GM12878 (cell line): Measurements from ENCODE around the gene TPPP3. TPM values are rescaled to one million over a fixed set of nuclear protein-coding genes. Genes with fewer than 3 reads are reported as not detected.

Experiments used
- BCL11A ChIP-seq: IDR thresholded peaks from 2 replicates; pipeline ENCODE4 v1.6.1; 2011; ENCODE audit warnings: low read depth, low read length
- HCFC1 ChIP-seq: fragments of 150-350 bp; IDR thresholded peaks from 2 replicates; pipeline ENCODE4 v1.6.1; 2014; ENCODE audit warnings: low read length
- MEF2B ChIP-seq: fragments of 450-650 bp; IDR thresholded peaks from 2 replicates; pipeline ENCODE4 v1.6.1; 2018; ENCODE audit warnings: mild to moderate bottlenecking, moderate library complexity; ENCODE audit not compliant: partially characterized antibody, poor library complexity, severe bottlenecking
- ZNF207 ChIP-seq: fragments of 450-650 bp; IDR thresholded peaks from 2 replicates; pipeline ENCODE4 v1.6.1; 2014; ENCODE audit warnings: antibody characterized with exemption, mild to moderate bottlenecking, borderline replicate concordance
- polyA plus RNA-seq, 11 experiments: library from polyadenylated mRNA; depleted of rRNA in 4 of 11; unstranded in 6 of 11; stranded (reverse) in 5 of 11; fragments of >200 nt; fragmentation: Nextera tagmentation in 4 of 11; fragmentation: Illumina TruSeq in 1 of 11; extraction: Ambion mirVana in 4 of 11; extraction: Trizol in 1 of 11; gene quantifications; 1 replicate in 1 of 11; 2 replicates in 10 of 11; pipeline versions ENCODE4 v1.2.1 to v1.2.3, GENCODE V29; 2011 to 2016; ENCODE audit warnings: inconsistent platforms in 2 of 11, missing spikeins in 2 of 11, low read depth in 1 of 11
- total RNA-seq, 4 experiments: library from RNA; depleted of rRNA in 3 of 4; stranded (reverse); fragments of >200 nt in 3 of 4; fragmentation: Illumina TruSeq in 1 of 4; extraction: Trizol in 1 of 4; gene quantifications; 2 replicates each; pipeline versions ENCODE4 v1.2.1 to v1.2.3, GENCODE V29; 2013 to 2021
- TF ChIP-seq, protein P1 (sequence below), 3 experiments: IDR thresholded peaks in 2 of 3; conservative IDR thresholded peaks in 1 of 3; 2 replicates each; pipeline ENCODE4 v1.5.1; 2011; ENCODE audit warnings: low read depth in 3 of 3, low read length in 3 of 3, mild to moderate bottlenecking in 3 of 3, control low read depth in 2 of 3, moderate library complexity in 2 of 3, inconsistent platforms in 1 of 3, mixed read lengths in 1 of 3; ENCODE audit not compliant: control insufficient read depth in 2 of 3, insufficient read depth in 1 of 3; ENCODE audit errors: extremely low read depth in 1 of 3
- TF ChIP-seq, protein P2 (sequence below): fragments of 450-650 bp; IDR thresholded peaks from 2 replicates; pipeline ENCODE4 v1.6.1; 2016; ENCODE audit warnings: mild to moderate bottlenecking
- TF ChIP-seq, protein P3 (sequence below): IDR thresholded peaks from 2 replicates; pipeline ENCODE4 v1.6.1; 2011; ENCODE audit warnings: borderline replicate concordance, low read depth, mild to moderate bottlenecking, moderate library complexity, mixed read lengths, low read length; ENCODE audit not compliant: insufficient read depth; ENCODE audit errors: extremely low read length
- TF ChIP-seq, protein P4 (sequence below): IDR thresholded peaks from 2 replicates; pipeline ENCODE4 v1.6.1; 2012; ENCODE audit warnings: low read depth, low read length, improper control_type of control experiment
- TF ChIP-seq, protein P5 (sequence below): fragments of 450-650 bp; IDR thresholded peaks from 2 replicates; pipeline ENCODE4 v1.6.1; 2017; ENCODE audit warnings: borderline replicate concordance
- TF ChIP-seq, protein P6 (sequence below): fragments of 450-650 bp; IDR thresholded peaks from 2 replicates; pipeline ENCODE4 v1.6.1; 2017; ENCODE audit warnings: low read depth, mild to moderate bottlenecking, moderate library complexity

Gene TPPP3
- total and polyA plus RNA-seq, 10 of the 15 experiments (the other 5 are each of a cell fraction or from before 2014, with no cell fraction given) = 0.14 TPM; not detected in 9

DNA sequence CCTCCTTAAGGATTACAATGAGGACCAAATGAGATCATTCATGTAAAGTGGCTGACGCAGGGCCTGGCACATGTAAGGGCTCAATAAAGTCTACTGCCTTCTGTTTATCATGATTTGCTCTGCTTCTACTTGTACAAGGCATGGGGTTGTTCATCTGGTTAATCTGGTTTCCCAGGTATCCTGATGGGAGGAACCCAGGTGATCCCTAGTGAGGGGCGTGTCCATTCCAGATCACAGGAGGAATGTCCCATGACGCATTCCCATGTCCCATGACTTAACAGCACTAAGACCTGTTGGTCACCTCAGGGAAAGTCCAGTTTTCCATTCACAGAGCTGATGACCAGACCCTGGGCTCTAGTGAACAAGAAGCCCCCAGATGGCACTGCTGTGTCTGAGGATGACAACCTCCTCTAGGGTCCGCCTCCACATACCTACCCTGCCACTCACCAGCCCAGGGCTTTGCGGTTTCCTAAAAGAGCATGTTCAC is 11.5 kb upstream of the TPPP3 start (continued):
- TF ChIP-seq BCL11A = no peak
- TF ChIP-seq, protein P1, sequence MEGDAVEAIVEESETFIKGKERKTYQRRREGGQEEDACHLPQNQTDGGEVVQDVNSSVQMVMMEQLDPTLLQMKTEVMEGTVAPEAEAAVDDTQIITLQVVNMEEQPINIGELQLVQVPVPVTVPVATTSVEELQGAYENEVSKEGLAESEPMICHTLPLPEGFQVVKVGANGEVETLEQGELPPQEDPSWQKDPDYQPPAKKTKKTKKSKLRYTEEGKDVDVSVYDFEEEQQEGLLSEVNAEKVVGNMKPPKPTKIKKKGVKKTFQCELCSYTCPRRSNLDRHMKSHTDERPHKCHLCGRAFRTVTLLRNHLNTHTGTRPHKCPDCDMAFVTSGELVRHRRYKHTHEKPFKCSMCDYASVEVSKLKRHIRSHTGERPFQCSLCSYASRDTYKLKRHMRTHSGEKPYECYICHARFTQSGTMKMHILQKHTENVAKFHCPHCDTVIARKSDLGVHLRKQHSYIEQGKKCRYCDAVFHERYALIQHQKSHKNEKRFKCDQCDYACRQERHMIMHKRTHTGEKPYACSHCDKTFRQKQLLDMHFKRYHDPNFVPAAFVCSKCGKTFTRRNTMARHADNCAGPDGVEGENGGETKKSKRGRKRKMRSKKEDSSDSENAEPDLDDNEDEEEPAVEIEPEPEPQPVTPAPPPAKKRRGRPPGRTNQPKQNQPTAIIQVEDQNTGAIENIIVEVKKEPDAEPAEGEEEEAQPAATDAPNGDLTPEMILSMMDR (IDR thresholded peaks at IDR 0.05 in 2 of 3, conservative IDR thresholded peaks at IDR 0.05 in 1 of 3; ENCODE audit: control insufficient read depth in 2 of 3, extremely low read depth in 1 of 3, insufficient read depth in 1 of 3, low read depth in 3 of 3, low read length in 3 of 3) = no peak
- TF ChIP-seq, protein P2, sequence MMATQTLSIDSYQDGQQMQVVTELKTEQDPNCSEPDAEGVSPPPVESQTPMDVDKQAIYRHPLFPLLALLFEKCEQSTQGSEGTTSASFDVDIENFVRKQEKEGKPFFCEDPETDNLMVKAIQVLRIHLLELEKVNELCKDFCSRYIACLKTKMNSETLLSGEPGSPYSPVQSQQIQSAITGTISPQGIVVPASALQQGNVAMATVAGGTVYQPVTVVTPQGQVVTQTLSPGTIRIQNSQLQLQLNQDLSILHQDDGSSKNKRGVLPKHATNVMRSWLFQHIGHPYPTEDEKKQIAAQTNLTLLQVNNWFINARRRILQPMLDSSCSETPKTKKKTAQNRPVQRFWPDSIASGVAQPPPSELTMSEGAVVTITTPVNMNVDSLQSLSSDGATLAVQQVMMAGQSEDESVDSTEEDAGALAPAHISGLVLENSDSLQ = no peak
- TF ChIP-seq, protein P3, sequence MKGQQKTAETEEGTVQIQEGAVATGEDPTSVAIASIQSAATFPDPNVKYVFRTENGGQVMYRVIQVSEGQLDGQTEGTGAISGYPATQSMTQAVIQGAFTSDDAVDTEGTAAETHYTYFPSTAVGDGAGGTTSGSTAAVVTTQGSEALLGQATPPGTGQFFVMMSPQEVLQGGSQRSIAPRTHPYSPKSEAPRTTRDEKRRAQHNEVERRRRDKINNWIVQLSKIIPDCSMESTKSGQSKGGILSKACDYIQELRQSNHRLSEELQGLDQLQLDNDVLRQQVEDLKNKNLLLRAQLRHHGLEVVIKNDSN = no peak
- TF ChIP-seq, protein P4, sequence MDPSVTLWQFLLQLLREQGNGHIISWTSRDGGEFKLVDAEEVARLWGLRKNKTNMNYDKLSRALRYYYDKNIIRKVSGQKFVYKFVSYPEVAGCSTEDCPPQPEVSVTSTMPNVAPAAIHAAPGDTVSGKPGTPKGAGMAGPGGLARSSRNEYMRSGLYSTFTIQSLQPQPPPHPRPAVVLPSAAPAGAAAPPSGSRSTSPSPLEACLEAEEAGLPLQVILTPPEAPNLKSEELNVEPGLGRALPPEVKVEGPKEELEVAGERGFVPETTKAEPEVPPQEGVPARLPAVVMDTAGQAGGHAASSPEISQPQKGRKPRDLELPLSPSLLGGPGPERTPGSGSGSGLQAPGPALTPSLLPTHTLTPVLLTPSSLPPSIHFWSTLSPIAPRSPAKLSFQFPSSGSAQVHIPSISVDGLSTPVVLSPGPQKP = no peak
- no peak for TF ChIP-seq HCFC1
- TF ChIP-seq, protein P5, sequence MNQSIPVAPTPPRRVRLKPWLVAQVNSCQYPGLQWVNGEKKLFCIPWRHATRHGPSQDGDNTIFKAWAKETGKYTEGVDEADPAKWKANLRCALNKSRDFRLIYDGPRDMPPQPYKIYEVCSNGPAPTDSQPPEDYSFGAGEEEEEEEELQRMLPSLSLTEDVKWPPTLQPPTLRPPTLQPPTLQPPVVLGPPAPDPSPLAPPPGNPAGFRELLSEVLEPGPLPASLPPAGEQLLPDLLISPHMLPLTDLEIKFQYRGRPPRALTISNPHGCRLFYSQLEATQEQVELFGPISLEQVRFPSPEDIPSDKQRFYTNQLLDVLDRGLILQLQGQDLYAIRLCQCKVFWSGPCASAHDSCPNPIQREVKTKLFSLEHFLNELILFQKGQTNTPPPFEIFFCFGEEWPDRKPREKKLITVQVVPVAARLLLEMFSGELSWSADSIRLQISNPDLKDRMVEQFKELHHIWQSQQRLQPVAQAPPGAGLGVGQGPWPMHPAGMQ = no peak
- TF ChIP-seq MEF2B = no peak
- TF ChIP-seq, protein P6, sequence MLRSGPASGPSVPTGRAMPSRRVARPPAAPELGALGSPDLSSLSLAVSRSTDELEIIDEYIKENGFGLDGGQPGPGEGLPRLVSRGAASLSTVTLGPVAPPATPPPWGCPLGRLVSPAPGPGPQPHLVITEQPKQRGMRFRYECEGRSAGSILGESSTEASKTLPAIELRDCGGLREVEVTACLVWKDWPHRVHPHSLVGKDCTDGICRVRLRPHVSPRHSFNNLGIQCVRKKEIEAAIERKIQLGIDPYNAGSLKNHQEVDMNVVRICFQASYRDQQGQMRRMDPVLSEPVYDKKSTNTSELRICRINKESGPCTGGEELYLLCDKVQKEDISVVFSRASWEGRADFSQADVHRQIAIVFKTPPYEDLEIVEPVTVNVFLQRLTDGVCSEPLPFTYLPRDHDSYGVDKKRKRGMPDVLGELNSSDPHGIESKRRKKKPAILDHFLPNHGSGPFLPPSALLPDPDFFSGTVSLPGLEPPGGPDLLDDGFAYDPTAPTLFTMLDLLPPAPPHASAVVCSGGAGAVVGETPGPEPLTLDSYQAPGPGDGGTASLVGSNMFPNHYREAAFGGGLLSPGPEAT = no peak
- TF ChIP-seq ZNF207 = no peak
